Measurements from ENCODE around the gene ITPR1. TPM values are rescaled to one million over a fixed set of nuclear protein-coding genes. Genes with fewer than 3 reads are reported as not detected.

ITPR1 gene
- total and polyA plus RNA-seq, 10 of the 15 experiments (the other 5 are each of a cell fraction or from before 2014, with no cell fraction given), result 12.2 to 239 (median 28.4) TPM

DNA sequence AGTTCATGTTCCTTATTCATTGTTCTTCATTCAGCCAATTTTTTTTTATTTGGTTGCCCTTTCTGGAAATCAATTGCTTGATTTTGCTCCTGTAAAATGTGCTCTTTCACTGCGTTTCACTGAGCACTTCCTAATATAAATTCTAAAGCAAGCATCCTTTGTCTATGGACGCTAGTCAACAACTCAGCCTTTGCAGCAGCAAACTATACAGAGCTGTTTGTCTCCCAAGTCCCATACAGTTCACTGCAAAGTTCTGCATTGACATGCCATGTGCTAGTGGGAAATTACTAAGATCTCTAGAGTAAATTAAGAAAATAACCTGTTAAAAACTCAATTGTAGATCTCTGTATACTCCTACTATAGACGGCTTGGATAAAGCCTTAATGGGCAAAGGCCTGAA lies 356.0 kb downstream of the ITPR1 start:
- Histone ChIP-seq H3K4me1 (ENCODE audit: control insufficient read depth, insufficient read depth, low read length) (peaks cover 53% of the 10 kb centered on the region), H2AFZ (ENCODE audit: control insufficient read depth, low read depth, low read length) (no peak overlapping the region), H3K4me2 (ENCODE audit: control insufficient read depth, insufficient read depth) (no peak overlapping the region), H3K27me3 (replicated peaks in 1 of 2; ENCODE audit: control insufficient read depth in 2 of 2, insufficient read depth in 2 of 2, low read length in 1 of 2) (no peaks in the 10 kb centered on the region), H3K9ac (ENCODE audit: control insufficient read depth, insufficient read depth, low read length) (no peak overlapping the region), H3K4me3 (no peak overlapping the region), H3K79me2 (ENCODE audit: control insufficient read depth, insufficient read depth, low read length) (no peaks in the 10 kb centered on the region), H3K27ac (ENCODE audit: control insufficient read depth, insufficient read depth) (peak overlapping the region; percentile 80; the same call in 1 of the 2 replicates), H4K20me1 (ENCODE audit: control insufficient read depth, insufficient read depth) (no peaks in the 10 kb centered on the region), H3K9me3 (replicated peaks; ENCODE audit: control insufficient read depth, insufficient read depth, low read length) (no peaks in the 10 kb centered on the region), H3K36me3 (ENCODE audit: control insufficient read depth in 2 of 2, insufficient read depth in 2 of 2, low read length in 1 of 2) (peaks cover 0 to 2% of the 10 kb centered on the region in 2 experiments; a peak in 1 of 4 replicates)
- WGBS (ENCODE audit: insufficient coverage, insufficient replicate concordance, low lambda C conversion rate, missing lambda C conversion rate), result 84% methylated on average over 3 of the region's 3 CpGs
- POLR2A ChIA-PET, result interaction anchor here (1.0 to 3.7 kb wide), 7 partner anchors 10 to 135 kb away, joined by 3 to 39 read pairs (median 6); partner anchors contain the start of gene BHLHE40
- no TSS peak for BruUV-seq (replicated peaks)
- CTCF ChIA-PET, result interaction anchor here (1.0 to 9.2 kb wide), 12 partner anchors 12 to 203 kb away, joined by 3 to 78 read pairs (median 5); no protein-coding TSS in a partner anchor
- RAD21 ChIA-PET (ENCODE audit: unreplicated experiment), result interaction anchor here (0.9 to 9.5 kb wide), 17 partner anchors 9 to 162 kb away, joined by 3 to 151 read pairs (median 8); partner anchors contain the start of gene BHLHE40
- intact Hi-C loops (cut with micrococcal nuclease; ENCODE audit: unreplicated experiment) (loop anchor here (5.0 kb wide), 1 partner anchor 348 kb away; no protein-coding TSS in a partner anchor), in situ Hi-C loops (cut with MboI) (loop anchor here (5.0 kb wide), 1 partner anchor 128 kb away; the partner anchor contains the start of gene BHLHE40)
- FAIRE-seq (no peak), DNase-seq (ENCODE audit: low read depth, low spot score) (no peak), ATAC-seq (no peak)
- no peak for TF ChIP-seq STAT3 (IDR thresholded peaks at IDR 0.05; ENCODE audit: low read depth, low read length)
- TF ChIP-seq MXI1 (IDR thresholded peaks at IDR 0.05; ENCODE audit: low read depth, low read length), result no peak
- TF ChIP-seq CEBPB (IDR thresholded peaks at IDR 0.05; ENCODE audit: borderline replicate concordance in 1 of 2, low read depth in 2 of 2, low read length in 2 of 2), result no peak
- TF ChIP-seq MTA3 (IDR thresholded peaks at IDR 0.05; ENCODE audit: borderline replicate concordance, low read length), result no peak
- no peak for TF ChIP-seq ZNF207 (IDR thresholded peaks at IDR 0.05; ENCODE audit: borderline replicate concordance)
- TF ChIP-seq EED (IDR thresholded peaks at IDR 0.05; ENCODE audit: low read depth), result no peak
- TF ChIP-seq ZNF217 (IDR thresholded peaks at IDR 0.05), result no peak
- TF ChIP-seq NR2C2 (IDR thresholded peaks at IDR 0.05; ENCODE audit: borderline replicate concordance, control insufficient read depth, insufficient read length, low read depth), result no peak
- no peak for TF ChIP-seq FOS (IDR thresholded peaks at IDR 0.05; ENCODE audit: borderline replicate concordance, extremely low read depth, insufficient read length)
- TF ChIP-seq MEF2B (IDR thresholded peaks at IDR 0.05; ENCODE audit: partially characterized antibody, poor library complexity, severe bottlenecking), result no peak
- TF ChIP-seq, protein P1, sequence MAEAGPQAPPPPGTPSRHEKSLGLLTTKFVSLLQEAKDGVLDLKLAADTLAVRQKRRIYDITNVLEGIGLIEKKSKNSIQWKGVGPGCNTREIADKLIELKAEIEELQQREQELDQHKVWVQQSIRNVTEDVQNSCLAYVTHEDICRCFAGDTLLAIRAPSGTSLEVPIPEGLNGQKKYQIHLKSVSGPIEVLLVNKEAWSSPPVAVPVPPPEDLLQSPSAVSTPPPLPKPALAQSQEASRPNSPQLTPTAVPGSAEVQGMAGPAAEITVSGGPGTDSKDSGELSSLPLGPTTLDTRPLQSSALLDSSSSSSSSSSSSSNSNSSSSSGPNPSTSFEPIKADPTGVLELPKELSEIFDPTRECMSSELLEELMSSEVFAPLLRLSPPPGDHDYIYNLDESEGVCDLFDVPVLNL (IDR thresholded peaks at IDR 0.05; ENCODE audit: low read depth, low read length), result no peak
- TF ChIP-seq RBBP5 (conservative IDR thresholded peaks at IDR 0.05), result no peak
- TF ChIP-seq PML (IDR thresholded peaks at IDR 0.05; ENCODE audit: low read length), result no peak
- TF ChIP-seq SPI1 (IDR thresholded peaks at IDR 0.05; ENCODE audit: borderline replicate concordance, insufficient read depth, low read depth, low read length), result no peak
- no peak for TF ChIP-seq PAX8 (IDR thresholded peaks at IDR 0.05)
- no peak for TF ChIP-seq SMAD1 (IDR thresholded peaks at IDR 0.05; ENCODE audit: low read depth, partially characterized antibody)
- TF ChIP-seq ZNF622 (IDR thresholded peaks at IDR 0.05), result no peak
- TF ChIP-seq NR2F1 (conservative IDR thresholded peaks at IDR 0.05), result no peak
- SMC1A ChIA-PET (ENCODE audit: uncharacterized antibody, unreplicated experiment), result interaction anchor here (0.8 to 10.6 kb wide), 19 partner anchors 12 to 206 kb away, joined by 3 to 185 read pairs (median 6); partner anchors contain the start of gene BHLHE40

Data from GM12878 (cell line).